Measurements from ENCODE around the gene NTSR2.
"Not testable (repeated sequence)": the region's sequence is repeated elsewhere in the genome, so short reads cannot be mapped to it uniquely, and the experiment has no call there.

The NTSR2 gene

DNA sequence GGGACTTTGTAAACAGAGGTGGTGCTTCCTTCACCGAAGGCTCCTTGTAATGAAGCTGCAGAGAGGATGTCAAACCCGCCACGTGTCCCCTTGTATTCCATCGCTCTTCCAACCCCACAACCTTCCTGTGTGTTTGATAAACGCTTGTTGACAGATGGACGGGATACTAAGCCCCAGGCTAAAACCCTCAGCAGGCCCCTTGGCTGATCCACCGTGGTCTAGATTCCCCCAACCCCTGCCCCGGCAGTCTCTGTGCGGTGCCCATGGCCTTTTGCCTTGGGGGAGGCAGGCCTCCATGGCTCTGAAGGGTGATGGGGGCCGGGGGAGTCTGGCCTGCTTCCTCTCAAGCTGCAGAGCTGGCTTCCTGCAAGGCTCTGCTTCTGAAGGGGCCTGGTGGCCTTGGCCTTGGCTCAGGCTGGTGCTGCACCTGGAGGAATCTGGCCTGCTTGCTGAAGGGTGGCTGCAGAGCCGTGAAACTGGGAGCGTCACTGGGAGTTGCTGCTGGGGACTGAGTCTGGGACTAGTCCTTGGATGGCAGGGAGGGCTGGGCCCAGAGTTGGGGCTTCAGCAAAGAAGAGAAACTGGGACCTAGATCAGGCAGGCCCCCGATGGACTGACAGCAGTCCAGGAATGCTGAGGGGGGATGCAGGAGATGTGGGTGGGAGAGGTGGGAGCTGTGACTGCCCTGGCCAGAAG, 9.6 kb upstream of the NTSR2 start:
- DNase-seq (ENCODE audit: low read depth in 2 of 2) = no peak

DNA sequence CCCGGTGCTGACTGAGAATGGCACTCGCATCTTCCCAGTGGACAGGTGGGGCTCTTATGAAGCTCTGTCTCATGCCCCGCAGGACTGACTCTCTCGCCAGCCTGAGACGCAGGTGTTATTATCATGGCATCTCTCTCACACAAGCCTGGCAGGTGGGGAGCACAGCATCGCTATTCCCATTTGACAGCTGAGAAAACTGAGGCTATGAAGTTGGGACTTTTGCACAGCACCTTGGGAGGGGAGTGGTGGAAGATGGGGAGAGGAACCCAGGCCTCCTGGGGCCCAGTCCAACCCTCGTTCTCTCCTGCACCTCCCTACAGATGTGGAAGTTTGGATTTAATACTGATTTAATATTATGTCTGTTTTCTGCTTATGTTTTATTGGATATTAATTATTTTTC, 9.0 kb upstream of the NTSR2 start:
- no peak for DNase-seq (ENCODE audit: low read depth in 2 of 2)

- DNase-seq (ENCODE audit: low read depth in 2 of 2) = no peak
Measured at GRCh38 chr2:11678306-11678960, 8.4 kb upstream of the NTSR2 start.

DNA sequence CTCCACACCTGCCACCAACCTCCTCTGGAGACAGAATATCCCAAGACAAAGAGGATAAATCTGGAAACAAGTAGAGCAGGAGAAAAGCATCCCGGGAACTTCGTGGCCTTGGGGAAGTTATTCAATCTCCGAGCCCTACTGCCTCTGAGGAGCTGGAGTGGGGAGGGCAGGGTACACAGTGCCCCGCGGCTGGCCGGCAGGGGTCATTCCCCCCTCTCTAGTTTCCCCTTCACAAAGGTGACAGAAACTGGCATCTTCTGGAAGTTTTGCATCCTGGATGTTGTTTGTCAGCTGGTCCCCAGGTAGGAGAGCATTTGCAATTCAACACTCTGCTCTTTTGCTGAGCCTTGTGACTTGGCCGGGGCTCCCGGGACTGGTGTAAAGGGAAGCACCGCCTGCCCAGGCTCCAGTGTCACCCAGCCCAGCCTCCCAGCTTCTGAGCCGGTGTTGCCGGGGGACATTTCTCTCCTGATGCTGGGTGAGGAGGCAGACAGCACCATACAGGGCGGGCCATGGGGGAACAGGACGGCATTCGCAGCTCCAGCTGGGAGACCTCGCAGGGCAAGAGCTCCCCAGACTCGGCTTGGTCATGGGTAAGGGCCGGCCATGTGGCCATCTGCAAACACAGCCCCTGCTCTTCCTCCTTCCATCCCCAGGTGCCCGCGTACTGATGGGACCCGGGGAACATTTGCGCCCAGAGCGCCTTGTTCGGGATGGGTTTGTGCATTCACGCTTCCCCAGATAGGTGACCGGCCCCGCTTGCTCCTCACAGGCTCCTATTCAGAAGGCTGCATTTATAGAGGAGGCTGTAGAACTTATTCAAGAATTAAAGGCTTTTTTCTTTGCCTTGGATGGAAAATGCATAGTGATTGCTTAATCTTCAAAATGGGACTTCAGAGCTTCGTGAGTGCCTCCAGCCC, 7.4 kb upstream of the NTSR2 start:
- no peak for DNase-seq (ENCODE audit: low read depth in 2 of 2)

DNA sequence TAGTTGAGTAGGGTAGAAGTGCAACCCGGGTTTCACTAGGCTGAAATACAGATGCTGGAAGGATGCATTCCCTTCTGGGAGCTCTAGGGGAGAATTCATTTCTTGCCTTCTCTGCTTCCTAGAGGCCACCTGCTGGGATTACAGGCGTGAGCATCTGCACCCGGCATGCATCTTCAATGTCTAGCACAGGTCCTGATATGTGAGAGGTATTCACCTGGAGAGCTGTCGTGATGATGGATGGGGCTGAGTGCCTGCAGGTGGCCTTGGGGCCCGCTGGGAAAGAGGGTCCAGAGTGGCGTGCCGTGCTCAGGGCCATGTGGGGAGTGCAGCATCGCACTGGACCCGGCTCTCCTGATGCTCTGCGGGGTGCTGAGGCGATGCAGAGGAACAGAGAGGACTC, 6.6 kb upstream of the NTSR2 start:
- no peak for DNase-seq (ENCODE audit: low read depth in 2 of 2)

- no peak for DNase-seq (ENCODE audit: low read depth in 2 of 2)
Measured at GRCh38 chr2:11675423-11676112, 5.6 kb upstream of the NTSR2 start.

GRCh38 chr2:11674983-11675382, 5.0 kb upstream of the NTSR2 start:
- DNase-seq (ENCODE audit: low read depth in 2 of 2) = no peak

DNA sequence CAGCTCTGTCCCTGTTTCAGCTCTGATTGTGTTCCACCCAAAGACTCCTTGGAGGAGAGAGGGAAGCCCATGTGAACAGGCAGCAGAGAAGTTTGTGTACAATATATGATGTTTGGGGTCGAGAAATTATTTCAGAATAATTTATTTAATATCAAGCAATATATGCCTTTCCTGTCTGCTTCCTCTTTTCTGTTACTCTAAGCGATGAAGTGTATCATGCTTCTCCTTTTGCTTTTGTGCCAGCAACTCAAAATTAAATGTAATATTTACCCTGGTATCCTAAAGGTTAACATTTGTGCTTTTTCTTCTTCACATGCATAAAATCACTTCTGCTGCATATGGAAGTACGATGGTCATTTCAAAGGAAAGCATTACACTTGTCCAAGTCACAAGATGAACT, 2.4 kb upstream of the NTSR2 start:
- DNase-seq (ENCODE audit: low read depth in 2 of 2) = no peak

- DNase-seq (ENCODE audit: low read depth in 2 of 2) = no peak
Measured at GRCh38 chr2:11667866-11668637, 1.9 kb downstream of the NTSR2 start.

- no peak for DNase-seq (ENCODE audit: low read depth in 2 of 2)
Measured at GRCh38 chr2:11667194-11667593, 2.8 kb downstream of the NTSR2 start.

- no peak for DNase-seq (ENCODE audit: low read depth in 2 of 2)
Measured at GRCh38 chr2:11665510-11666362, 4.3 kb downstream of the NTSR2 start.

DNA sequence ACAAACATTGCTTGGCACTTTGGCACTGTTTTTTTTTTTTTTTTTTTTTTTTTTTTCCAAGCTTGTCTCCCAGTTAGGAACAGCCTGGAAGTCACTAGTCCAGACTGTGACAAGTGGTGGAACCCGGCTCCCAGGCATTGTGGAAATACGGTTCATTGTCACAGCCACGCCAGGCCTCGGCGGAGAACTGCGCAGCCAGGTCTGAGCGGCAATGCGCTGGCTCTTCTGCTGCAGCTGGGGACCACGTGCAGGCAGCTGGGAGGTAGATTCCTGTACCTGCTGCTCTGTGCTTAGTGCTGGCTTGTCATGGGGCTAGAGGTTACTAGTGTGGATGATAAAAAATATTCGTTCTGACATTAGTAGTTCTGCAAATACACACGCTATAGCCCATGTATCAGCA, 5.0 kb downstream of the NTSR2 start:
- DNase-seq (ENCODE audit: low read depth in 2 of 2) = no peak

DNA sequence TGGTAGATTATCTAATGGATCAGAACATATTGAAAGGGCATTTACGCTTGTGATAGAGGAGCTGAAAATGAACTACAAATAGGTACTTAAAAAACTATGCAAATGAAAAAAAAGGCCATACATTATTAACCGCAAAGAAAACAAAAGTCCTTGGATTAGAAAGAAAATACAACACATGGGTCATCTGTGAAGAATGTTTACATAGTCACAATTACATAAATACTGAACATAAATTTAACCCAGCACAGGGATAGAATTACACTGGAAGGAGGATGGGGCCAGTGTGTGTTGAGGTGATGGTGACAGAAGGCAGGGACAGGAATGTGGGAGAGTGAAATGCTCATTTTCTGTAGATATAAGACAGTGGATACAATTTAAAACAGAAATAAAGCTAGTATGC, 6.6 kb downstream of the NTSR2 start:
- DNase-seq (ENCODE audit: low read depth in 2 of 2) = no peak

DNA sequence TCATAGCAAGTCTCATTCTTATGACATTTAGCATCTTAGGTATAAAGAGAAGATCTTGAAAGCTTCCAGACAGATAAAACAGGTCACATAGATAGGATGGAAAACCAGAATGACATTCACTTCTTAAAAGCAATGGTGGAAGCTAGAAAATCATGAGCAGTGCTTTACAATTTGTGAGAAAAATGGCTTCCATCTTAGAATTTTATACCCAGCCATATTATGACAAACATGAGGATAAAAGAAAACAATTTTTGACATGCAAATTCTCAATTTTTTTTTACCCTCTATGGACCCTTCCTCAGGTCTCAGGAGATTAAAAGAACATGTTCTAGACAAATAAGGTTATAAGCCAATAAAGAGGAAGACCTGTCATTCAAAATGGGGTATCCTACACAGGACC, 7.1 kb downstream of the NTSR2 start:
- DNase-seq (ENCODE audit: low read depth in 2 of 2) = no peak

- DNase-seq (ENCODE audit: low read depth in 2 of 2) = no peak
Measured at GRCh38 chr2:11661891-11662435, 8.0 kb downstream of the NTSR2 start.

GRCh38 chr2:11660396-11660795, 9.6 kb downstream of the NTSR2 start:
- DNase-seq (ENCODE audit: low read depth in 2 of 2) = not testable (repeated sequence)

DNA sequence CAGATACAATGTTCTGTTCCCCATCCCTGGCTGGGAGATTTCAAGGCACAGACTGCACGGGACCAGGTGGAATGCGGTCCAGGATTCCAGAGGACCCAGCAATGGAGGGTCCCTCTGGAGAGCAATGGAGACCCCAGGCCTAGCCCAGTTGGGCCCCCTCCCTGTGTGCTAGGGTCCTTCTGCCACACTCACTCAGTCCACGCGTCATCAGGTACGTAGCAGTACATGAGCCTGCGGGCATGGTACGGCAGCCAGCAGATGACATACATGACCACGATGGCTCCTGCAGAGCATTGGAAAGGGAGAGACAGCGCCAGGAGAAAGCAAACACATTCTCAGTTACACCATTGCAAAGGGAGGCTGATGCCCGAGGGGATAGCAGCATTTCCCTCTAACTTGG, 10.1 kb downstream of the NTSR2 start:
- DNase-seq (ENCODE audit: low read depth in 2 of 2) = no peak

DNA sequence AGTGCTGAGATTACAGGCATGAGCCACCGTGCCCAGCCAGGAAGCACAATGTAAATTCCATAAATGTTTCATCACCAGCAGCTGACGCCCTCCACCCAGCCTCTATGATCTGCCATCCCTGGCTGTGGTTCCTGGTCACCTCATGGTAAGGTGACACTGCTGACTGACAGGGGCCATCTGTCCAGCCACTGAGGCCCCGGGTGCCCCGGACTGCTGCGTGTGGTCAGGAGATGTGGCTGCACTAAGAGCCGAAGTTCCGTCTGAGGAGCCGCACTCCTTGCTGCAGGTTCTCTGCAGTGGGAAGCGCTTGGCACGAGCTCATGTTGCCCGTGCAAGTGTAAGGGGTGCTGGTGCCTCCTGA, 10.9 kb downstream of the NTSR2 start:
- no peak for DNase-seq (ENCODE audit: low read depth in 2 of 2)

DNA sequence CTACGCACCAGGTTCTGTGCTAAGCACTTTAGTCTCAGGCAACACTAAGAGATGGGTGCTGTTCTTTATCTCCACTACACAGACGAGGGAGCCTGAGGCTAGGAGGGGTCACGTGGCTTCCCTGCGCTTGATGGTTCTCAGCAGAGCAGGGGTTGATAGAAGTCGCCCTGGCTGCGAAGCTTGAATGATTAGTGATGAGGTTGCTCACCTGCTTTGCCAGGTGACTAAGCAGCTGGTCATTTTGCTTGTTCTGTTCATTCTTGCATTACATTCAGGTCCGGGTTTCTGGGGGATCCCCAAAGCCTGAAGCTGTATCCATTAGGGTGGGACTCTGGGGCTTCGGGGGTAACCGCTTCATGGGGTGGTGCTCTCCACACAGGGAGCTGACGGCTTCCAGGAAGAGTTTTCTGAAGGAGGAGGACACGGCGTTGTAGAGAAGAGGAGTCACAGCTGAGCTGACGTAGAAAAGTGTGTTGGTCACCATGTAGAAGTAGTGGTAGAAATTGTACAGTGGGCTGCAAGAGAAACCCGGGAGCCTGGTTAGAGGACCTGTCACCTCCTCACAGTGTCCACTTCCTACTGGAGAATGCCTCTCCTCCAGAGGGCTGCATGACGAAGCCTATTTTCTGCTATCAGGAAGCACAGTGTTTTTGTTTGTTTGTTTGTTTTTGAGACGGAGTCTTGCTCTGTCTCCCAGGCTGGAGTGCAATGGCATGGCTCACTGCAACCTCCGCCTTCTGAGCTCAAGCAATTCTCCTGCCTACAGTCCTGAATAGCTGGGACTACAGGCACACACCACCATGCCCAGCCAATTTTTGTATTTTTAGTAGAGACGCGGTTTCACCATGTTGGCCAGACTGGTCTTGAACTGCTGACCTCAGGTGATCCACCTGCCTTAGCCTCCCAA, 11.5 kb downstream of the NTSR2 start:
- DNase-seq (ENCODE audit: low read depth in 2 of 2) = no peak

Measured in stimulated activated CD4-positive, alpha-beta T cell treated with anti-CD3 and anti-CD28 coated beads, Interleukin-4, amount 100 ng/mL, for 48 hours (primary cell).